AML-193 (cell line): ENCODE data around the gene CHST8.

ENCODE experiments used
- DNase-seq, 2 experiments: peaks; one replicate each; lab custom pipeline; 2025; lab: John Stamatoyannopoulos, UW

The CHST8 gene

GRCh38 chr19:33737681-33738371 is 116.1 kb downstream of the CHST8 start:
- DNase-seq = no peak

GRCh38 chr19:33740811-33741396 is 119.2 kb downstream of the CHST8 start:
- peak; percentile 1 to 3 for DNase-seq

- no peak for DNase-seq
Measured at GRCh38 chr19:33745297-33745696, 123.5 kb downstream of the CHST8 start.

- no peak for DNase-seq
Measured at GRCh38 chr19:33746159-33746558, 124.4 kb downstream of the CHST8 start.

- no peak for DNase-seq
Measured at GRCh38 chr19:33747273-33747672, 125.5 kb downstream of the CHST8 start.

GRCh38 chr19:33748231-33748630 is 126.5 kb downstream of the CHST8 start:
- DNase-seq = no peak

- DNase-seq = no peak
Measured at GRCh38 chr19:33749016-33749415, 127.3 kb downstream of the CHST8 start.

GRCh38 chr19:33749619-33750175 is 127.9 kb downstream of the CHST8 start:
- no peak for DNase-seq

- no peak for DNase-seq
Measured at GRCh38 chr19:33750587-33751435, 129.1 kb downstream of the CHST8 start.

GRCh38 chr19:33751436-33751770 is 129.7 kb downstream of the CHST8 start:
- DNase-seq = no peak

- no peak for DNase-seq
Measured at GRCh38 chr19:33752018-33752800, 130.5 kb downstream of the CHST8 start.

GRCh38 chr19:33752945-33753344 is 131.2 kb downstream of the CHST8 start:
- no peak for DNase-seq

GRCh38 chr19:33754361-33754760 is 132.6 kb downstream of the CHST8 start:
- no peak for DNase-seq

- DNase-seq = no peak
Measured at GRCh38 chr19:33755099-33756035, 133.6 kb downstream of the CHST8 start.

GRCh38 chr19:33756177-33756576 is 134.4 kb downstream of the CHST8 start:
- no peak for DNase-seq

- DNase-seq = no peak
Measured at GRCh38 chr19:33758541-33759013, 136.8 kb downstream of the CHST8 start.

- no peak for DNase-seq
Measured at GRCh38 chr19:33759356-33759755, 137.6 kb downstream of the CHST8 start.

- DNase-seq = no peak
Measured at GRCh38 chr19:33763633-33764371, 142.0 kb downstream of the CHST8 start.

GRCh38 chr19:33766623-33767022 is 144.9 kb downstream of the CHST8 start:
- DNase-seq = no peak

- no peak for DNase-seq
Measured at GRCh38 chr19:33767898-33768413, 146.2 kb downstream of the CHST8 start.
